Measurements from ENCODE around the gene NKAPL.

DNA sequence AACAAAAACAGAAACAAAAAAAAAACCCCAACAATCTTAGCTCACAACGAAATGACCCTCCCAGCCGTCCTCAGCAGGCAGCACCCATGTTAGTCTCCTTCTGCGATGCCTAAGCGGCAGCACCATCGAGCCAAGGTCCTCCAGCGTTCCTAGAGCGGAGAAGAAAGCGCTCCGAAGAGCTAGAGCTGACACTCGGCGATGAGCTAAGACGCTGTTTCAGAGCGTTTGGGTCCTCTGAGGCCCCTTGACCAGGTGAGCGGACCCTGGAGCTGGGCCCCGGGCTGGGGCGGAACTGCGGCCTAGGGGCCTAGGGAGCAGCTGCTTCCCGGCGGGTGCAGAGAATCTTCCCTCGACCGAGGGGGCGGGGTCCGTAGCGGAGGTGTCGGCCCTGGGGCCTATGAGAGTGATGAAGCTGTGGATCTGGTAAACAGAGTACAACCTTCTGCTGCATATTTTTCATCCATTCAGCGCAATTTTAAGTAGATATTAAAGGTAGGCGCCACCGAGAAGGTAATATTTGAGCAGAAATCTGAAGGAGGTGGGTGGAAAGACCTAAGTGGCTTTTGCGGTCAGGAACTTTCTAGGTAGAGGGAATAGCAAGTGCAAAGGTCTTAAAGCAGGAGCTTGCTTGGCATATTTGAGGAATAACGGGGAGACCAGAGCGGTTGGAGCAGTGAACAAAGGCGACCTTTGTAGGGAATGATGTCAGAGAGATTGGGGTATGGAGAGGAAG lies 8.0 kb downstream of the NKAPL start, which contains the start of gene ZSCAN26:
- TF ChIP-seq, protein P1, sequence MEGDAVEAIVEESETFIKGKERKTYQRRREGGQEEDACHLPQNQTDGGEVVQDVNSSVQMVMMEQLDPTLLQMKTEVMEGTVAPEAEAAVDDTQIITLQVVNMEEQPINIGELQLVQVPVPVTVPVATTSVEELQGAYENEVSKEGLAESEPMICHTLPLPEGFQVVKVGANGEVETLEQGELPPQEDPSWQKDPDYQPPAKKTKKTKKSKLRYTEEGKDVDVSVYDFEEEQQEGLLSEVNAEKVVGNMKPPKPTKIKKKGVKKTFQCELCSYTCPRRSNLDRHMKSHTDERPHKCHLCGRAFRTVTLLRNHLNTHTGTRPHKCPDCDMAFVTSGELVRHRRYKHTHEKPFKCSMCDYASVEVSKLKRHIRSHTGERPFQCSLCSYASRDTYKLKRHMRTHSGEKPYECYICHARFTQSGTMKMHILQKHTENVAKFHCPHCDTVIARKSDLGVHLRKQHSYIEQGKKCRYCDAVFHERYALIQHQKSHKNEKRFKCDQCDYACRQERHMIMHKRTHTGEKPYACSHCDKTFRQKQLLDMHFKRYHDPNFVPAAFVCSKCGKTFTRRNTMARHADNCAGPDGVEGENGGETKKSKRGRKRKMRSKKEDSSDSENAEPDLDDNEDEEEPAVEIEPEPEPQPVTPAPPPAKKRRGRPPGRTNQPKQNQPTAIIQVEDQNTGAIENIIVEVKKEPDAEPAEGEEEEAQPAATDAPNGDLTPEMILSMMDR (IDR thresholded peaks at IDR 0.05 in 8 of 11, conservative IDR thresholded peaks at IDR 0.05 in 3 of 11) = no peak
- TF ChIP-seq POLR2AphosphoS5 (IDR thresholded peaks at IDR 0.05) (peak; percentile 89 to 91 (median 90)), POLR2A (IDR thresholded peaks at IDR 0.05) (peak in 1 of 3 donors; percentile 41)

All from spleen (tissue), 7 donors.